Stimulated activated CD4-positive, alpha-beta T cell treated with anti-CD3 and anti-CD28 coated beads, TNF-alpha, amount 100 ng/mL, for 48 hours (primary cell): ENCODE measurements around the gene WNT9B.

ENCODE experiments used
- DNase-seq, 3 donors: peaks; one replicate each; pipeline ENCODE4 v3.0.0-alpha.2; 2020; ENCODE audit warnings: low read depth in 3 of 3

WNT9B gene

GRCh38 chr17:46851029-46851741, at the start of gene WNT9B:
WNT9B (plus strand) TSS chr17:46851583; CDS start chr17:46851639, 56 bp downstream.
- no peak for DNase-seq

DNA sequence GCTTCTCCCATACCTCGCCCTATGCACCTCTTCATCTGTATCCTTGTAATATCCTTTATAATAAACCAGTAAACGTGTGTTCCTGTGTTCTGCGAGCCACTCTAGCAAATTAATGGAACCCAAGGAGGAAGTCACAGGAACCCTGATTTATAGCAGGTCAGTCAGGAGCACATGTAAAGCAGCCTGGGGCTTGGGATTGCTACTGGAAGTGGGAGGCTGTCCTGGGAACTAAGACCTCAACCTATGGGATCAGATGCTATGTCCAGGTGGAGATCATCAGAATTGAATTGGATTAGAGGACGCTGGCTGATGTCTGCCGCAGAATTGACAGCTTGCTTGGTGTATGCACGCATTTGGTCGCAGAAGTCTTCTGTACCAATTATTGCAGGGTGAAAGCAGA, 48.6 kb upstream of the WNT9B start:
- no peak for DNase-seq

DNA sequence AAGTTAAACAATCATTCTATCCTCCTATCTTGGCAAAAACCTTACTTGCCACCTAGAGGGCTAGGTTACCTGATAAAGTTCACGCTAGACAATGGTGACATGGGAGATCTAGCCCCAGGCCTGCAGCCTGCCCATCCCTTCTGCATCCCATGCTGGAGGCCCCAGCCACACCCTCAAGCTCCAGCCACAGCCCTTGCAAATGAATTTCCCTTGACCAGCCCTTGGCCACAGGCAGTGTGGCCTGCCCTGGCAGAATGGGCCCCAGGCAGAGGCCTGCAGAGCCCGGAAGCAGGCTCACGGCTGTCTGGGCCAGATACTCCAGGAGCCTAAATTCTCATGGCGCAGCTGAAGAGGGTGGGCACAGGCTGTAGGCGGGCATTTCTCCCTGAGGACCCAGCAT, 47.8 kb upstream of the WNT9B start:
- DNase-seq = no peak

DNA sequence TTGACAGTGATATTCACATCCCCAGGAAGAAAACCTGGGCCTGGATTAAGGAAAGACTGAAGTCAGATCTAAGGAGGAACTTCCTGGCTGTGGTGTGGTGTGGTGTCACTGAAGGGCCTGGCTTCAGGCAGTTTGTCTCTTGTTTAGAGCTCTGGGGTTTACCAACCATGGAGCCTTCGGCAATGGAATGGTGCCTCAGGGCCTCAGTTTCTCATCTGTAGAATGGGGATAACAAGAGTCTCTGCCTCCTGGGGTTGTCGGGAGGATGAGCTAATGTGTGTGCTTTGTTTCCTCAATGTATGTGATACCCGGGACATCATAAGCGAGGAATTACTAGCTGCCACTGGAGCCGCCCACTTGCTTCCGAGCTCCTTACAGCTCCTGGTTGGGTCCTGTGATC, 45.6 kb upstream of the WNT9B start:
- DNase-seq = no peak

DNA sequence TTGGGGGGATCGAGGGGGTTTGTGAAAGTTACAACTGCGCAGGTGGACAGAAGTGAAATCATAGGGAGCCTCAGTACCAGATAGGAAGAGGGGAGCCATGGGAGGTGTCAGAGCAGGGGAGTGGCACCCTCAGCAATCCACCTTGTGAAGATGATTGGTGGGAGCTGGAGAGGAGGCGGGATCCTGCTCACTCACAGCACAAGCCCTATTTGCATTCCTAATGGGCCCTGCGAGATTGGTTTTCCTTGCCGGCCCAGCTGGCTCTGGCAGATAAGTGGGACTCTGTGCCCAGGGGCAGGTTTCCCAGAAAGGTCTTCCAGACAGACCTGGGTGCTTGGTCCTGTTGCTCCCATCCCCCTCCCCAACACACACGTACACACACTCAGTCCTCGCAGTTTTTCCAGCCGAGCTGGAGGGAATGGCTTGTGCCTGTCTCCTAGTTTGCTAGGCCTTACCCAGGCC, 42.2 kb upstream of the WNT9B start:
- no peak for DNase-seq

- no peak for DNase-seq
Observed at GRCh38 chr17:46810837-46811236, 40.5 kb upstream of the WNT9B start.

- no peak for DNase-seq
Observed at GRCh38 chr17:46811978-46812583, 39.3 kb upstream of the WNT9B start.

DNA sequence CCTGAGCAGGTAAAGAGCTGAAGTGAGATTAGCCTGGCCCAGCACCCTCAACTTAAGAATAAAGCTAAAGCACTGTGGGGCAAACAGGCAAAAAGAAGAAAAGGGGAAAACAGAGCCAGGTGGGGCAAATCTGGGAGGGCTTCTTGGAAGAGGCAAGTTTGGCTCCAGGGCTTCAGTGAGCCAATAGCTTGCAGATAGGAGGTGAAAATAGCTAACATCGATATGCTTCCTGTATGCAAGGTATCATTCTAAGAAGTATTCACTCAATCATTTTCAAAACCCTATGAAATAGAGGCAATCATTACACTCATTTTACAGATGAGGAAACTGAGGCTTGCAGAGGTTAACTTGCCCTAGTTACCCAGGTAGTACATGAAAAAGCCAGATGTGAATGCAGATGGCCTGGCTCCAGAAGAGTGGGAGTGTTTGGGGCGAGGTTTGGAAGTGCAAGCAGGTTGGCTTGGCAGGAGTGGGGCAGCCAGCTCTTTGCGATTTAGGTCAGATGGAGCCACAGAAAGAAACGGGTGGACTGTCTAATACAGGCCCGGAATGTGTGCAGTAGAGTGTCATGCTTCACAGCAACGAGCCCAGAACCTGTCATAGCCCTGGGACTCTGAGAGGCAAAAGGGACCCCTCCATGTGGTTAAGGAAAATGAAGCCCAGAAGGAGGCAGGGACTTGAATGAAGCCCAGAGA, 38.6 kb upstream of the WNT9B start:
- DNase-seq = no peak

- DNase-seq = no peak
Observed at GRCh38 chr17:46813920-46814319, 37.5 kb upstream of the WNT9B start.

GRCh38 chr17:46814446-46814845, 36.9 kb upstream of the WNT9B start:
- DNase-seq = no peak

GRCh38 chr17:46815474-46816353, 35.7 kb upstream of the WNT9B start:
- DNase-seq = no peak

- no peak for DNase-seq
Observed at GRCh38 chr17:46817151-46817900, 34.1 kb upstream of the WNT9B start.

DNA sequence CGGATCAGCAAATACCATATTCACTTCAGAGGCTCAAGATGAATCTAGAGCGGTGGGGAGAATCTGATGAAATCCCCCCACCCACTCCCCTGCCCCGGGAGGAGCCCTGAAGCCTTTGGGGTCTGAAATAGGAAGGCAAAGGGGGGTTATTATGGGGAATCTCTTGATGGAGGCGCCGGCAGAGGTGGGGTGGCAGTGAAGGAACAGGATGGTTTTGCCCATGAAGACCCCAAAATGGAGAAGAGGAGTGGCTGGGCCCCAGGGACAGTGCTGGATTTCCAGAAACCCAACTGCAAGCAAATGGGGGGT, 33.5 kb upstream of the WNT9B start:
- no peak for DNase-seq

GRCh38 chr17:46818316-46818928, 33.0 kb upstream of the WNT9B start, which contains the start of gene WNT3:
WNT3 (minus strand) TSS chr17:46818692; CDS start chr17:46818597, 95 bp downstream.
- DNase-seq = peak in 2 of 3 donors; percentile 19 to 38

GRCh38 chr17:46818929-46819859, 32.2 kb upstream of the WNT9B start:
- no peak for DNase-seq

GRCh38 chr17:46819906-46820351, 31.5 kb upstream of the WNT9B start:
- DNase-seq = no peak

- DNase-seq = no peak
Observed at GRCh38 chr17:46820592-46821450, 30.6 kb upstream of the WNT9B start.
